Measurements from ENCODE around the gene APOM.

APOM gene

DNA sequence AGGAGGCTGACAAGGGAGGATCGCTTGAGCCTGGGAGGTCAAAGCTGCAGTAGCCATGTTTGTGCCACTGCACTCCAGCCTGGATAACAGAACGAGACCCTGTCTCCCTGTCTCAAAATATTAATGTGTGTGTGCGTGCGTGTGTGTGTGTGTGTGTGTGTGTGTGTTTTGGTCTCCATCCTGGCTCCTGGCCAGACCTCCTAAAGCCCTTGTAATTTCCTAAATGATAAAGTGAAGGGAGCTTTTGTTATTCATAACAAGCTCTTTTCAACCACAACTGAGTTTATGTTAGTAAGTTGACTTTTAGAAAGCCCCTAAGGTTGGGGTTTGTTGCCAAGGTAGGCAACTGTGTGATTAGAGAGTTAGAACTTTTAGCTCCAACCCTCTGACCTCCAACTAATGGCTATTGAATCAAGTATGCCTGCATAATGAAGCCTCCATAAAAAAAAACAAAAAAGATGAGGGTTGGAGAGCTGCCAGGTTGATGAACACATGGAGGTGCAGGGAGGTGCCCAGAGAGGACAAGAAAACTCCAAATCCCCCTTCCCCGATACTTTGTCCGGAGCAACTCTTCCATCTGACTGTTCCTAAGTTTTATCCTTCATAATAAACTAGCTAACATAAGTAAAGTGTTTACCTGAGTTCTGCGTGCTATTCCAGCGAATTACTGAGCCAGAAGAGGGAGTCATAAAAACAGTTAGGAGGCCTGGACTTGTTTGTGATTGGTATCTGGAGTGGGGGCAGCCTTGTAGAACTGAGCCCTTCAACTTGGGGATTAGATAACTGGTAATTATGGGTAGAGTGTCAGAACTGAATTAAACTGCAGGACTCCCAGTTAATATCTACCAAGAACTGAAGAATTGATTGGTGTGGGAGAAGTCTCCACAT, 45.9 kb upstream of the APOM start (continued):
- TF ChIP-seq ZNF112 (tag by site-specific recombination; IDR thresholded peaks at IDR 0.05) (no peak), ZNF701 (tag by site-specific recombination; IDR thresholded peaks at IDR 0.05) (no peak), ZFP37 (tag by site-specific recombination; IDR thresholded peaks at IDR 0.05) (no peak), ZNF585B (tag by site-specific recombination; IDR thresholded peaks at IDR 0.05) (no peak), PRDM1 (tag by site-specific recombination; IDR thresholded peaks at IDR 0.05) (no peak), HOXA7 (CRISPR knock-in tag; IDR thresholded peaks at IDR 0.05; ENCODE audit: borderline replicate concordance) (no peak), ZEB2 (tag by site-specific recombination; IDR thresholded peaks at IDR 0.05) (0 out of 2 replicates have a peak, but pooled peaks have one; percentile 11), KLF1 (tag by site-specific recombination; IDR thresholded peaks at IDR 0.05) (no peak), ZNF544 (tag by site-specific recombination; IDR thresholded peaks at IDR 0.05) (no peak), ZSCAN30 (tag by site-specific recombination; IDR thresholded peaks at IDR 0.05) (no peak), ZNF302 (tag by site-specific recombination; IDR thresholded peaks at IDR 0.05; ENCODE audit: low read depth) (0 out of 2 replicates have a peak, but pooled peaks have one; percentile 59), ZNF16 (tag by site-specific recombination; IDR thresholded peaks at IDR 0.05; ENCODE audit: low read depth) (no peak), MYNN (tag by site-specific recombination; IDR thresholded peaks at IDR 0.05; ENCODE audit: borderline replicate concordance) (no peak), ZNF416 (tag by site-specific recombination; IDR thresholded peaks at IDR 0.05) (no peak), ZNF530 (tag by site-specific recombination; IDR thresholded peaks at IDR 0.05; ENCODE audit: low read depth) (no peak), ZNF274 (IDR thresholded peaks at IDR 0.05; ENCODE audit: low read length) (no peak), ZNF274 (tag by site-specific recombination; IDR thresholded peaks at IDR 0.05; ENCODE audit: borderline replicate concordance) (no peak), ZNF366 (tag by site-specific recombination; conservative IDR thresholded peaks at IDR 0.05) (no peak), ZFHX2 (tag by site-specific recombination; conservative IDR thresholded peaks at IDR 0.05) (no peak; the same call in 1 of the 2 replicates), ZNF214 (tag by site-specific recombination; IDR thresholded peaks at IDR 0.05; ENCODE audit: borderline replicate concordance) (no peak), ZFP3 (tag by site-specific recombination; IDR thresholded peaks at IDR 0.05; ENCODE audit: low read depth) (no peak), ZBTB48 (tag by site-specific recombination; IDR thresholded peaks at IDR 0.05) (peak; percentile 87), ZNF350 (tag by site-specific recombination; IDR thresholded peaks at IDR 0.05) (no peak), ZNF777 (tag by site-specific recombination; IDR thresholded peaks at IDR 0.05; ENCODE audit: borderline replicate concordance) (no peak), ZNF221 (tag by site-specific recombination; IDR thresholded peaks at IDR 0.05; ENCODE audit: borderline replicate concordance) (no peak), ZNF133 (tag by site-specific recombination; IDR thresholded peaks at IDR 0.05) (no peak), ZNF19 (tag by site-specific recombination; IDR thresholded peaks at IDR 0.05; ENCODE audit: low read depth) (no peak), ZNF2 (tag by site-specific recombination; IDR thresholded peaks at IDR 0.05) (no peak)
- TF ChIP-seq, protein P1, sequence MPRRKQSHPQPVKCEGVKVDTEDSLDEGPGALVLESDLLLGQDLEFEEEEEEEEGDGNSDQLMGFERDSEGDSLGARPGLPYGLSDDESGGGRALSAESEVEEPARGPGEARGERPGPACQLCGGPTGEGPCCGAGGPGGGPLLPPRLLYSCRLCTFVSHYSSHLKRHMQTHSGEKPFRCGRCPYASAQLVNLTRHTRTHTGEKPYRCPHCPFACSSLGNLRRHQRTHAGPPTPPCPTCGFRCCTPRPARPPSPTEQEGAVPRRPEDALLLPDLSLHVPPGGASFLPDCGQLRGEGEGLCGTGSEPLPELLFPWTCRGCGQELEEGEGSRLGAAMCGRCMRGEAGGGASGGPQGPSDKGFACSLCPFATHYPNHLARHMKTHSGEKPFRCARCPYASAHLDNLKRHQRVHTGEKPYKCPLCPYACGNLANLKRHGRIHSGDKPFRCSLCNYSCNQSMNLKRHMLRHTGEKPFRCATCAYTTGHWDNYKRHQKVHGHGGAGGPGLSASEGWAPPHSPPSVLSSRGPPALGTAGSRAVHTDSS (tag by site-specific recombination; IDR thresholded peaks at IDR 0.05): no peak
- TF ChIP-seq, protein P2, sequence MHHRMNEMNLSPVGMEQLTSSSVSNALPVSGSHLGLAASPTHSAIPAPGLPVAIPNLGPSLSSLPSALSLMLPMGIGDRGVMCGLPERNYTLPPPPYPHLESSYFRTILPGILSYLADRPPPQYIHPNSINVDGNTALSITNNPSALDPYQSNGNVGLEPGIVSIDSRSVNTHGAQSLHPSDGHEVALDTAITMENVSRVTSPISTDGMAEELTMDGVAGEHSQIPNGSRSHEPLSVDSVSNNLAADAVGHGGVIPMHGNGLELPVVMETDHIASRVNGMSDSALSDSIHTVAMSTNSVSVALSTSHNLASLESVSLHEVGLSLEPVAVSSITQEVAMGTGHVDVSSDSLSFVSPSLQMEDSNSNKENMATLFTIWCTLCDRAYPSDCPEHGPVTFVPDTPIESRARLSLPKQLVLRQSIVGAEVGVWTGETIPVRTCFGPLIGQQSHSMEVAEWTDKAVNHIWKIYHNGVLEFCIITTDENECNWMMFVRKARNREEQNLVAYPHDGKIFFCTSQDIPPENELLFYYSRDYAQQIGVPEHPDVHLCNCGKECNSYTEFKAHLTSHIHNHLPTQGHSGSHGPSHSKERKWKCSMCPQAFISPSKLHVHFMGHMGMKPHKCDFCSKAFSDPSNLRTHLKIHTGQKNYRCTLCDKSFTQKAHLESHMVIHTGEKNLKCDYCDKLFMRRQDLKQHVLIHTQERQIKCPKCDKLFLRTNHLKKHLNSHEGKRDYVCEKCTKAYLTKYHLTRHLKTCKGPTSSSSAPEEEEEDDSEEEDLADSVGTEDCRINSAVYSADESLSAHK (tag by site-specific recombination; IDR thresholded peaks at IDR 0.05): no peak; the same call in 1 of the 2 replicates
- TF ChIP-seq, protein P3, sequence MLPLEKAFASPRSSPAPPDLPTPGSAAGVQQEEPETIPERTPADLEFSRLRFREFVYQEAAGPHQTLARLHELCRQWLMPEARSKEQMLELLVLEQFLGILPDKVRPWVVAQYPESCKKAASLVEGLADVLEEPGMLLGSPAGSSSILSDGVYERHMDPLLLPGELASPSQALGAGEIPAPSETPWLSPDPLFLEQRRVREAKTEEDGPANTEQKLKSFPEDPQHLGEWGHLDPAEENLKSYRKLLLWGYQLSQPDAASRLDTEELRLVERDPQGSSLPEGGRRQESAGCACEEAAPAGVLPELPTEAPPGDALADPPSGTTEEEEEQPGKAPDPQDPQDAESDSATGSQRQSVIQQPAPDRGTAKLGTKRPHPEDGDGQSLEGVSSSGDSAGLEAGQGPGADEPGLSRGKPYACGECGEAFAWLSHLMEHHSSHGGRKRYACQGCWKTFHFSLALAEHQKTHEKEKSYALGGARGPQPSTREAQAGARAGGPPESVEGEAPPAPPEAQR (tag by site-specific recombination; IDR thresholded peaks at IDR 0.05): no peak
- TF ChIP-seq, protein P4, sequence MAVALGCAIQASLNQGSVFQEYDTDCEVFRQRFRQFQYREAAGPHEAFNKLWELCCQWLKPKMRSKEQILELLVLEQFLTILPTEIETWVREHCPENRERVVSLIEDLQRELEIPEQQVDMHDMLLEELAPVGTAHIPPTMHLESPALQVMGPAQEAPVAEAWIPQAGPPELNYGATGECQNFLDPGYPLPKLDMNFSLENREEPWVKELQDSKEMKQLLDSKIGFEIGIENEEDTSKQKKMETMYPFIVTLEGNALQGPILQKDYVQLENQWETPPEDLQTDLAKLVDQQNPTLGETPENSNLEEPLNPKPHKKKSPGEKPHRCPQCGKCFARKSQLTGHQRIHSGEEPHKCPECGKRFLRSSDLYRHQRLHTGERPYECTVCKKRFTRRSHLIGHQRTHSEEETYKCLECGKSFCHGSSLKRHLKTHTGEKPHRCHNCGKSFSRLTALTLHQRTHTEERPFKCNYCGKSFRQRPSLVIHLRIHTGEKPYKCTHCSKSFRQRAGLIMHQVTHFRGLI (tag by site-specific recombination; IDR thresholded peaks at IDR 0.05): no peak
- TF ChIP-seq, protein P5, sequence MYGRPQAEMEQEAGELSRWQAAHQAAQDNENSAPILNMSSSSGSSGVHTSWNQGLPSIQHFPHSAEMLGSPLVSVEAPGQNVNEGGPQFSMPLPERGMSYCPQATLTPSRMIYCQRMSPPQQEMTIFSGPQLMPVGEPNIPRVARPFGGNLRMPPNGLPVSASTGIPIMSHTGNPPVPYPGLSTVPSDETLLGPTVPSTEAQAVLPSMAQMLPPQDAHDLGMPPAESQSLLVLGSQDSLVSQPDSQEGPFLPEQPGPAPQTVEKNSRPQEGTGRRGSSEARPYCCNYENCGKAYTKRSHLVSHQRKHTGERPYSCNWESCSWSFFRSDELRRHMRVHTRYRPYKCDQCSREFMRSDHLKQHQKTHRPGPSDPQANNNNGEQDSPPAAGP (tag by site-specific recombination; IDR thresholded peaks at IDR 0.05): no peak

Measured in HEK293 (cell line).